ENCODE data around the gene ZBTB25.

Gene ZBTB25

DNA sequence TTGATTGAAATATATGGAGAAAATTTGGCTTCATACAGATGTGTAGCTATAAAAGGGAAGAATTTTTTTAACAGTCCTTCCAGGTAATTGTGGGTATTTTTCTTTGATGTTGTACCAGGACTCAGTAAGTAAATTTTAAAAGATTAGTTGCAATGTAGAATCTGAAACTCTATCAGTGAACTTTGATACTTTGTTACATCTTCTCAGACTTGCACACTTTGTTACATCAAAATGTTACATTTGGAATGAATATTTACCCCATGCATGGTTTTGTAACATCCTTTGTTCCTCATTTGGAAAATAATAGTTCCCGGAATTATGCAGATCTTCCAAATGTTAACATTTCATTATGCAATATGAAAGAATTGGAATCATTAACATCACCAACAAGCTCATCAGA is 101.7 kb downstream of the ZBTB25 start:
- no peak for DNase-seq (ENCODE audit: low read depth)
- H3K4me3 ChIP-seq (ENCODE audit: low read depth, low read length): no peak overlapping the region
- TF ChIP-seq, protein P1, sequence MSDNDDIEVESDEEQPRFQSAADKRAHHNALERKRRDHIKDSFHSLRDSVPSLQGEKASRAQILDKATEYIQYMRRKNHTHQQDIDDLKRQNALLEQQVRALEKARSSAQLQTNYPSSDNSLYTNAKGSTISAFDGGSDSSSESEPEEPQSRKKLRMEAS (IDR thresholded peaks at IDR 0.05; ENCODE audit: low read depth, low read length): no peak
- TF ChIP-seq CTCF (IDR thresholded peaks at IDR 0.05; ENCODE audit: low read depth, low read length) (no peak), MYC (IDR thresholded peaks at IDR 0.05; ENCODE audit: low read depth, low read length) (no peak), POLR2A (IDR thresholded peaks at IDR 0.05; ENCODE audit: extremely low read depth, insufficient read length) (no peak)

DNA sequence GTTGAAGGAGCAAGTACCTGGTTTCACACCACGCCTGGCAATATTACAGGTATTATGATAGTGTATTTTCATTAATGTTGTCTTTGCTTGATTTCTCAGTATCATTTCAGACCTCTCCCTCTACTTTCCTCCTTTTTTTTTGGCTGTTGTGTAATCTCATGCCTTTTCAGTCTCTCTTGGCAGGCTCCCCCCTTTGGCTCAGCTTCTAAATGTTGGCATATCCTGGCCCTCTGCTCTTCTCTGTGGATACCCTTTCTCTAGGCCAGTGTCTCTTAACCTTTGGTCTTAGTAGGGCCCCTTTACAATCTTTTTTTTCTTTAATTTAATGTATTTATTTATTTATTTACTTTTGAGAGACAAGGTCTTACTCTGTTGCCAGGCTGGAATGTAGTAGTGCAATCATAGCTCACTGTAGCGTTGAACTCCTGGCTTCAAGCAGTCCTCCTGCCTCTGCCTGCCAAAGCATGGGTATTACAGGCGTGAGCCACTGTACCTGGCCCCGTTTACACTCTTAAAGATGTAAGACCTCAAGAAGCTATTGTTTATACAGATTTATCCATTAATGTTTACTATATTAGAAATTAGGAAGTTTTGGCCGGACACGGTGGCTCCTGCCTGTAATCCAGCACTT is 102.7 kb downstream of the ZBTB25 start:
- DNase-seq (ENCODE audit: low read depth): no peak
- H3K4me3 ChIP-seq (ENCODE audit: low read depth, low read length): no peak overlapping the region
- TF ChIP-seq MYC (IDR thresholded peaks at IDR 0.05; ENCODE audit: low read depth, low read length) (no peak), CTCF (IDR thresholded peaks at IDR 0.05; ENCODE audit: low read depth, low read length) (no peak), POLR2A (IDR thresholded peaks at IDR 0.05; ENCODE audit: extremely low read depth, insufficient read length) (no peak)
- TF ChIP-seq, protein P1 (IDR thresholded peaks at IDR 0.05; ENCODE audit: low read depth, low read length): no peak
